ENCODE results near the gene TRPC6.

GRCh38 chr11:101487775-101488174, 96.0 kb downstream of the TRPC6 start:
- no peak for TF ChIP-seq CTCF (conservative IDR thresholded peaks at IDR 0.05; ENCODE audit: low read length)
- no peak for TF ChIP-seq EZH2phosphoT487 (IDR thresholded peaks at IDR 0.05; ENCODE audit: borderline replicate concordance)
